Ectodermal cell (in vitro differentiated cells): Measurements from ENCODE around the gene EFNA5.

ENCODE experiments used
- H3K27ac ChIP-seq: 2 replicates; pipeline ENCODE4 v1.7.0; 2013; ENCODE audit warnings: mild to moderate bottlenecking, low read depth, low read length; ENCODE audit not compliant: insufficient read depth, poor library complexity, severe bottlenecking
- H3K27me3 ChIP-seq: 2 replicates; pipeline ENCODE4 v1.7.0; 2013; ENCODE audit warnings: mild to moderate bottlenecking, low read length; ENCODE audit not compliant: insufficient read depth, control insufficient read depth, poor library complexity, severe bottlenecking
- H3K36me3 ChIP-seq: one replicate; pipeline ENCODE4 v1.7.0; 2013; ENCODE audit warnings: low read length; ENCODE audit not compliant: control insufficient read depth, insufficient read depth
- H3K4me1 ChIP-seq: one replicate; pipeline ENCODE4 v1.7.0; 2013; ENCODE audit warnings: low read length; ENCODE audit not compliant: control insufficient read depth, insufficient read depth
- H3K4me3 ChIP-seq: 2 replicates; pipeline ENCODE4 v1.7.0; 2013; ENCODE audit warnings: low read depth, low read length, control low read depth; ENCODE audit not compliant: insufficient read depth
- H3K9me3 ChIP-seq: 2 replicates; pipeline ENCODE4 v1.7.0; 2013; ENCODE audit warnings: mild to moderate bottlenecking, low read length, moderate library complexity; ENCODE audit not compliant: control insufficient read depth
- WGBS, 2 experiments: methylation state at CpG; one replicate each; pipeline ENCODE4 v1.1.7; 2013; ENCODE audit warnings: missing lambda C conversion rate in 2 of 2; 5-methylcytosine and 5-hydroxymethylcytosine counted together

The EFNA5 gene

GRCh38 chr5:107398703-107399102 lies 272.0 kb downstream of the EFNA5 start:
- no peaks in the 10 kb centered on the region for H3K9me3 ChIP-seq
- no peaks in the 10 kb centered on the region for H3K27me3 ChIP-seq
- no peak overlapping the region for H3K4me3 ChIP-seq
- H3K4me1 ChIP-seq = peaks cover 26% of the 10 kb centered on the region
- no peaks in the 10 kb centered on the region for H3K36me3 ChIP-seq
- no peak overlapping the region for H3K27ac ChIP-seq
- 95 to 100% methylated on average over 3 of the region's 3 CpGs for WGBS, 2 experiments

- Histone ChIP-seq H3K4me3 (no peak overlapping the region), H3K27me3 (no peaks in the 10 kb centered on the region), H3K27ac (no peak overlapping the region), H3K4me1 (peaks cover 14% of the 10 kb centered on the region), H3K9me3 (no peaks in the 10 kb centered on the region), H3K36me3 (no peaks in the 10 kb centered on the region)
- 79 to 82% methylated on average over 1 of the region's 1 CpG for WGBS, 2 experiments
Measured at GRCh38 chr5:107396351-107396690, 274.4 kb downstream of the EFNA5 start.

- H3K9me3 ChIP-seq = no peaks in the 10 kb centered on the region
- H3K27me3 ChIP-seq = no peaks in the 10 kb centered on the region
- WGBS, 2 experiments = 51 to 60% methylated on average over 1 to 5 of the region's 5 CpGs
- no peak overlapping the region for H3K27ac ChIP-seq
- no peaks in the 10 kb centered on the region for H3K36me3 ChIP-seq
- peaks cover 14% of the 10 kb centered on the region for H3K4me1 ChIP-seq
- no peak overlapping the region for H3K4me3 ChIP-seq
Measured at GRCh38 chr5:107395632-107396350, 274.9 kb downstream of the EFNA5 start.

GRCh38 chr5:107393851-107394250 lies 276.9 kb downstream of the EFNA5 start:
- H3K4me1 ChIP-seq = peaks cover 17% of the 10 kb centered on the region
- 91 to 93% methylated on average over 2 of the region's 2 CpGs for WGBS, 2 experiments

GRCh38 chr5:107391787-107392186 lies 278.9 kb downstream of the EFNA5 start:
- Histone ChIP-seq H3K4me3 (no peak overlapping the region), H3K27ac (no peak overlapping the region), H3K27me3 (no peaks in the 10 kb centered on the region), H3K36me3 (no peaks in the 10 kb centered on the region), H3K9me3 (no peaks in the 10 kb centered on the region), H3K4me1 (peaks cover 19% of the 10 kb centered on the region)
- 94 to 97% methylated on average over 5 of the region's 5 CpGs for WGBS, 2 experiments

More at GRCh38 chr5:107393851-107394250, 276.9 kb downstream of the EFNA5 start:
- H3K27me3 ChIP-seq = no peaks in the 10 kb centered on the region
- H3K9me3 ChIP-seq = no peaks in the 10 kb centered on the region
- H3K36me3 ChIP-seq = no peaks in the 10 kb centered on the region
- H3K4me3 ChIP-seq = no peak overlapping the region
- no peak overlapping the region for H3K27ac ChIP-seq

- WGBS, 2 experiments = 60 to 89% methylated on average over 1 of the region's 1 CpG
- Histone ChIP-seq H3K27me3 (no peaks in the 10 kb centered on the region), H3K36me3 (no peaks in the 10 kb centered on the region), H3K4me1 (peaks cover 9% of the 10 kb centered on the region), H3K9me3 (no peaks in the 10 kb centered on the region), H3K27ac (no peak overlapping the region), H3K4me3 (no peak overlapping the region)
Measured at GRCh38 chr5:107389775-107390148, 281.0 kb downstream of the EFNA5 start.

GRCh38 chr5:107389130-107389774 lies 281.5 kb downstream of the EFNA5 start:
- H3K27me3 ChIP-seq = no peaks in the 10 kb centered on the region
- H3K4me3 ChIP-seq = no peak overlapping the region
- H3K9me3 ChIP-seq = no peaks in the 10 kb centered on the region
- no peaks in the 10 kb centered on the region for H3K36me3 ChIP-seq
- no peak overlapping the region for H3K27ac ChIP-seq
- peaks cover 5% of the 10 kb centered on the region for H3K4me1 ChIP-seq
- 89 to 93% methylated on average over 5 of the region's 5 CpGs for WGBS, 2 experiments

- no peak overlapping the region for H3K4me3 ChIP-seq
- H3K4me1 ChIP-seq = peaks cover 5% of the 10 kb centered on the region
- WGBS, 2 experiments = 63 to 66% methylated on average over 6 of the region's 8 CpGs
- H3K27ac ChIP-seq = no peak overlapping the region
- H3K36me3 ChIP-seq = no peaks in the 10 kb centered on the region
- H3K27me3 ChIP-seq = no peaks in the 10 kb centered on the region
- H3K9me3 ChIP-seq = no peaks in the 10 kb centered on the region
Measured at GRCh38 chr5:107388141-107388861, 282.4 kb downstream of the EFNA5 start.

GRCh38 chr5:107387526-107388140 lies 283.1 kb downstream of the EFNA5 start:
- WGBS, 2 experiments = 80 to 82% methylated on average over 6 of the region's 6 CpGs
- Histone ChIP-seq H3K27ac (no peak overlapping the region), H3K36me3 (no peaks in the 10 kb centered on the region)

GRCh38 chr5:107385708-107386107 lies 285.0 kb downstream of the EFNA5 start:
- Histone ChIP-seq H3K4me3 (no peak overlapping the region), H3K36me3 (peaks cover under 1% of the 10 kb centered on the region), H3K9me3 (no peaks in the 10 kb centered on the region), H3K27ac (no peak overlapping the region), H3K4me1 (peaks cover 5% of the 10 kb centered on the region), H3K27me3 (no peaks in the 10 kb centered on the region)
- WGBS, 2 experiments = 77 to 78% methylated on average over 2 of the region's 2 CpGs

More at GRCh38 chr5:107387526-107388140, 283.1 kb downstream of the EFNA5 start:
- Histone ChIP-seq H3K4me1 (peaks cover 5% of the 10 kb centered on the region), H3K27me3 (no peaks in the 10 kb centered on the region), H3K4me3 (no peak overlapping the region), H3K9me3 (no peaks in the 10 kb centered on the region)
